ENCODE results near the gene CEP78.

DNA sequence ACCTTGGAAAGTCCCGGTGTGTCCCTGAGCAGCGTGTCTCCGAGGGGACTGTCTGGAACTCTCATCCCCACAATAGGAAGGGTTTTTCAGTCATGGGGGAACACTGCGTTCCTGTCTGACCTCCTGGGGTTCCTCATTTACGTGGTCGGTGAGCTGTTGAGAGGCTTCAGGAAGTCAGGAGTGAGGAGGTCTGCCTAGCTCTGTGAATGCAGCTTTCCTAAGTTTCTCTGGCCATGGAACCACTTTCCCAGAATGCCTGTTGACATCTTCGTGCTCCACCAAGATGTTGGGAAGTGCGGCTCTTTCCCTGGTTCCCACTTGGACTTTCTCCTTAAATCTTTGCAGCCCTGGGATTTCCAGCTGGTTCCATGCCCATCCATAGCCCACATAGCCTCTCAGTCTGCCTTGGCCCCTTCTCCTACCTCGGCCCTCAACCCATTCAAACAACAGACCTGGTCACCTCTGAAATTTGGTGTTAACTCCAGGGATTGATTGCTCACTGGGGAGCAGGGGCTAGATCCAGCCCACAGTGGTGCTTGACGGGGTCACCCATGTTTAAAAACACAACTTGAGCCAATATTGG lies 88.3 kb downstream of the CEP78 start:
- TF ChIP-seq, protein P1, sequence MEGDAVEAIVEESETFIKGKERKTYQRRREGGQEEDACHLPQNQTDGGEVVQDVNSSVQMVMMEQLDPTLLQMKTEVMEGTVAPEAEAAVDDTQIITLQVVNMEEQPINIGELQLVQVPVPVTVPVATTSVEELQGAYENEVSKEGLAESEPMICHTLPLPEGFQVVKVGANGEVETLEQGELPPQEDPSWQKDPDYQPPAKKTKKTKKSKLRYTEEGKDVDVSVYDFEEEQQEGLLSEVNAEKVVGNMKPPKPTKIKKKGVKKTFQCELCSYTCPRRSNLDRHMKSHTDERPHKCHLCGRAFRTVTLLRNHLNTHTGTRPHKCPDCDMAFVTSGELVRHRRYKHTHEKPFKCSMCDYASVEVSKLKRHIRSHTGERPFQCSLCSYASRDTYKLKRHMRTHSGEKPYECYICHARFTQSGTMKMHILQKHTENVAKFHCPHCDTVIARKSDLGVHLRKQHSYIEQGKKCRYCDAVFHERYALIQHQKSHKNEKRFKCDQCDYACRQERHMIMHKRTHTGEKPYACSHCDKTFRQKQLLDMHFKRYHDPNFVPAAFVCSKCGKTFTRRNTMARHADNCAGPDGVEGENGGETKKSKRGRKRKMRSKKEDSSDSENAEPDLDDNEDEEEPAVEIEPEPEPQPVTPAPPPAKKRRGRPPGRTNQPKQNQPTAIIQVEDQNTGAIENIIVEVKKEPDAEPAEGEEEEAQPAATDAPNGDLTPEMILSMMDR (IDR thresholded peaks at IDR 0.05) = no peak
- TF ChIP-seq POLR2A (IDR thresholded peaks at IDR 0.05) = no peak
